Vagina (tissue), 2 donors: ENCODE results near the gene TULP4. TPM values are rescaled to one million over a fixed set of nuclear protein-coding genes. Genes with fewer than 3 reads are reported as not detected.

Experiments
- DNase-seq, 2 donors: peaks; one replicate each; pipeline ENCODE4 v3.0.0-alpha.2; 2017; ENCODE audit errors: extremely low spot score in 2 of 2
- H3K27ac ChIP-seq: fragments of 200-600 bp; sonication (generic); one replicate; pipeline ENCODE4 v1.5.1; 2019
- H3K27me3 ChIP-seq: fragments of 200-600 bp; sonication (generic); one replicate; pipeline ENCODE4 v1.5.1; 2019
- H3K36me3 ChIP-seq, 2 donors: fragments of 200-600 bp; sonication (generic); one replicate each; pipeline ENCODE4 v1.5.1; 2017 to 2019
- H3K4me1 ChIP-seq: fragments of 200-600 bp; sonication (generic); one replicate; pipeline ENCODE4 v1.5.1; 2019
- H3K4me3 ChIP-seq, 2 donors: fragments of 200-600 bp; sonication (generic); 1 replicate in 1 of 2; 2 replicates in 1 of 2; pipeline ENCODE4 v1.5.1; 2016 to 2019
- H3K9me3 ChIP-seq: fragments of 200-600 bp; sonication (generic); one replicate; pipeline ENCODE4 v1.5.1; 2019
- POLR2A ChIP-seq, 2 donors: fragments of 450-650 bp; IDR thresholded peaks; one replicate each; pipeline ENCODE4 v1.6.1; 2017; ENCODE audit warnings: antibody characterized with exemption in 2 of 2, mild to moderate bottlenecking in 2 of 2, moderate library complexity in 2 of 2
- POLR2AphosphoS5 ChIP-seq, 2 donors: sonication (generic); formaldehyde crosslinking; IDR thresholded peaks; one replicate each; pipeline ENCODE4 v1.9.0; 2017; ENCODE audit warnings: antibody characterized with exemption in 2 of 2, mild to moderate bottlenecking in 2 of 2, low read depth in 1 of 2; ENCODE audit not compliant: insufficient read depth in 1 of 2
- intact Hi-C: fragments of 100-400 bp; cut with DNase I; formaldehyde crosslinking; loops from one replicate; pipeline ENCODE4 v1.15.1; 2023
- total RNA-seq: library from RNA; depleted of rRNA; stranded (reverse); fragments of >200 nt; gene quantifications from one replicate; pipeline ENCODE4 v1.2.3, GENCODE V29; 2016
- TF ChIP-seq, protein P1 (sequence below), 3 experiments: fragments of 450-650 bp in 2 of 3; fragments of 200-600 bp in 1 of 3; sonication (generic) in 1 of 3; IDR thresholded peaks; one replicate each; pipeline ENCODE4 v1.5.1; 2017 to 2019; ENCODE audit warnings: antibody characterized with exemption in 3 of 3, mild to moderate bottlenecking in 2 of 3, moderate library complexity in 2 of 3

Gene TULP4
- total RNA-seq, 1 donor from 2014 or later: 79.8 TPM

DNA sequence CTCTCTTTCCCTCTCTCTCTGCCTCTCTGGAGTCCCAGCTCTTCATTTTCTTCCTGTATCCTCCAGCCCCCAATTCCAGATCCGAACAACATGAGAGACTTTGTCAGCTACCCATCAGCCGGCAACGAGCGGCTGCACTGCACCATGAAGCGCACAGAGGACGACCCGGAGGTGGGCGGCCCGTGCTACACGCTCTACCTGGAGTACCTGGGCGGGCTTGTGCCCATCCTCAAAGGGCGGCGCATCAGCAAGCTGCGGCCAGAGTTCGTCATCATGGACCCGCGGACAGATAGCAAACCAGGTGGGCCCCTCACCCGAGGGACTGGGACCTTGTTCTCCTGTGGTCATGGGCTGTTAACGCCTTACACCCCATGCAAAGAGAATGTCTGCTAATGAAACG is 168.7 kb downstream of the TULP4 start:
- Histone ChIP-seq H3K27me3 (no peaks in the 10 kb centered on the region), H3K4me1 (peaks cover 2% of the 10 kb centered on the region), H3K9me3 (no peaks in the 10 kb centered on the region), H3K36me3 (peaks cover 0 to 26% of the 10 kb centered on the region in 2 donors), H3K4me3 (no peak overlapping the region), H3K27ac (no peak overlapping the region)
- DNase-seq: no peak
- TF ChIP-seq POLR2A (IDR thresholded peaks at IDR 0.05): no peak
- TF ChIP-seq POLR2AphosphoS5 (IDR thresholded peaks at IDR 0.05; ENCODE audit: insufficient read depth in 1 of 2, low read depth in 1 of 2): no peak
- TF ChIP-seq, protein P1, sequence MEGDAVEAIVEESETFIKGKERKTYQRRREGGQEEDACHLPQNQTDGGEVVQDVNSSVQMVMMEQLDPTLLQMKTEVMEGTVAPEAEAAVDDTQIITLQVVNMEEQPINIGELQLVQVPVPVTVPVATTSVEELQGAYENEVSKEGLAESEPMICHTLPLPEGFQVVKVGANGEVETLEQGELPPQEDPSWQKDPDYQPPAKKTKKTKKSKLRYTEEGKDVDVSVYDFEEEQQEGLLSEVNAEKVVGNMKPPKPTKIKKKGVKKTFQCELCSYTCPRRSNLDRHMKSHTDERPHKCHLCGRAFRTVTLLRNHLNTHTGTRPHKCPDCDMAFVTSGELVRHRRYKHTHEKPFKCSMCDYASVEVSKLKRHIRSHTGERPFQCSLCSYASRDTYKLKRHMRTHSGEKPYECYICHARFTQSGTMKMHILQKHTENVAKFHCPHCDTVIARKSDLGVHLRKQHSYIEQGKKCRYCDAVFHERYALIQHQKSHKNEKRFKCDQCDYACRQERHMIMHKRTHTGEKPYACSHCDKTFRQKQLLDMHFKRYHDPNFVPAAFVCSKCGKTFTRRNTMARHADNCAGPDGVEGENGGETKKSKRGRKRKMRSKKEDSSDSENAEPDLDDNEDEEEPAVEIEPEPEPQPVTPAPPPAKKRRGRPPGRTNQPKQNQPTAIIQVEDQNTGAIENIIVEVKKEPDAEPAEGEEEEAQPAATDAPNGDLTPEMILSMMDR (IDR thresholded peaks at IDR 0.05): no peak
- intact Hi-C loops: no loop called here

DNA sequence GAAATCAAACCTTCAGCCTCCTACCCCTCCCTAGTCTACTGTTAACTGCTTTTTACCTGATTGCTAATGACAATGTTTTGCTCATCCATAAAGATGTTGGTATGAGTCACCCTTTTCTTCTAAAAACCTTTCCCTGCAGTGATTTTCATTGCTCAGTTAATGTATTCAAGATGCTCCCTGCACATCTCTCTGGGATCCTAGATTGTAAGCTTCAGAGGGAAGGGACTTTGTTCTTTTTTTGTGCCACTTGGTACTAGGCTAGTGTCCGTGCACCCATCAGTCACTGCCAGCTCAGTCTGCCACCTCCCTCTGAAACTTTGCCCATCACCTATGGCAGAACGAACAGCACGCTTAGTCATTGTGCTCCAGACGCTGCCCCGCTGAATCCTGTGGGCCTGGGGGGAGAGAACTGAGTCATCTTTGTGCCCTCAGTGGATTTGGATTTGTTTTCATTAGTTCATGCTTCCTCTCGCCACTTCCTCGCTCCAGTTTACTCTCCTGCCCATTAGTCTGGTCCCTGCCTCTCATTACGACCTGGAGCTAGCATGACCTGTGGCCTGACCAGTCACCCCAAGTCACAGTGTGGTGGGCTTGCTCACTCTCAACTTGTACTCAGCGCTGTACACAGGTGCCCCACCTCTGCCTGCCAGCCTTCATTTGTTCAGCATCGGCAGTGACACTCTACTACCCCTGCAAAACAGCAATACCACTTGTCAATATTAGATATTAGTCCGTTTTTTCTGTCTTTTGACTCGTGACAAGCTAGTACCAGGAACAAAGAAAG is 169.6 kb downstream of the TULP4 start:
- Histone ChIP-seq H3K4me3 (no peak overlapping the region), H3K9me3 (no peaks in the 10 kb centered on the region), H3K4me1 (no peaks in the 10 kb centered on the region), H3K27me3 (no peaks in the 10 kb centered on the region), H3K36me3 (peaks cover 0 to 26% of the 10 kb centered on the region in 2 donors), H3K27ac (no peak overlapping the region)
- DNase-seq: no peak
- TF ChIP-seq, protein P1 (IDR thresholded peaks at IDR 0.05): no peak
- no peak for TF ChIP-seq POLR2A (IDR thresholded peaks at IDR 0.05)
- intact Hi-C loops: no loop called here

DNA sequence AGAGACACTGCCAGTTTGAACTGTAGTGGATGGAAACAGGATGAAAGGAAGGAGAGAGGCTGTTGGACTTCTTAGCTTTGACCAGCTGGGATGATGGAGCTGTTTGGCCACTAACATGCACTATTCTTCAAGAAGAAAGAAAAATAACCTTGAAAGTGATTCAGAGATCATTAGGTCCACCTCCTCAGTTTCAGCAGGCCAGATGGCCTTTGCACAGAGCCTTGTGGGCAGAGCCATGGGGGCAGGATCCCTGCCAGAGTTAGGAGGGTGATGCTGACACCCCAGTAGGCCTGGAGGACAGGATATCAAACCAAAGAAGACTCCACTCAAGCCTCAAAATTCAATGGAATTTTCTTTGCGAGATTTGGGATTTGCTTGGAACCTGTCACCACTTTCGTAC is 173.2 kb downstream of the TULP4 start:
- no peaks in the 10 kb centered on the region for H3K4me1 ChIP-seq
- H3K27me3 ChIP-seq: no peaks in the 10 kb centered on the region
- TF ChIP-seq POLR2A (IDR thresholded peaks at IDR 0.05) (no peak), POLR2AphosphoS5 (IDR thresholded peaks at IDR 0.05; ENCODE audit: insufficient read depth in 1 of 2, low read depth in 1 of 2) (no peak)
- TF ChIP-seq, protein P1 (IDR thresholded peaks at IDR 0.05): no peak
- intact Hi-C loops: no loop called here
- H3K36me3 ChIP-seq: peaks cover 0 to 18% of the 10 kb centered on the region in 2 donors
- no peaks in the 10 kb centered on the region for H3K9me3 ChIP-seq
- no peak overlapping the region for H3K27ac ChIP-seq
- no peak for DNase-seq
- no peak overlapping the region for H3K4me3 ChIP-seq

DNA sequence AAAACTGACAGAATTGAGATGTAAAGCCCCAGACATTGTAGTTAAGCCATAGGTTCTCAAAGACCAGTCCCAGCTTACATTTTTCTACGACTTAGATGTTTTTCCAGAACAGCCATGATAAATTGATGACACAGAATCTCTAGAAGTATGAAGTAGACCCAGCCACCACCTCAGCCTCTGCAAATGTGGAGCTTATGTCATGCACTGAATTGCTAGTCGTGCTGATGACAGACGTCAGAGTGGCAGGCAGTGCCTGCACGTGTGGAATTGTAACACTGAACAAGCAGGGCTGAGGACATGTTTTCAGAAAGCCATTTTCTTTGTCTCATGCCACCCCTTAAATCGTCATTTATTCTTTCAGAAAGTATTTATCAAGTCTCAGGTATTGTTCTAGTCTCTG is 175.2 kb downstream of the TULP4 start:
- TF ChIP-seq POLR2AphosphoS5 (IDR thresholded peaks at IDR 0.05; ENCODE audit: insufficient read depth in 1 of 2, low read depth in 1 of 2) (no peak), POLR2A (IDR thresholded peaks at IDR 0.05) (no peak)
- TF ChIP-seq, protein P1 (IDR thresholded peaks at IDR 0.05): no peak
- Histone ChIP-seq H3K27ac (no peak overlapping the region), H3K4me3 (no peak overlapping the region), H3K36me3 (peaks cover 0 to 6% of the 10 kb centered on the region in 2 donors), H3K4me1 (no peaks in the 10 kb centered on the region), H3K9me3 (no peaks in the 10 kb centered on the region), H3K27me3 (no peaks in the 10 kb centered on the region)
- intact Hi-C loops: no loop called here
- DNase-seq: no peak

DNA sequence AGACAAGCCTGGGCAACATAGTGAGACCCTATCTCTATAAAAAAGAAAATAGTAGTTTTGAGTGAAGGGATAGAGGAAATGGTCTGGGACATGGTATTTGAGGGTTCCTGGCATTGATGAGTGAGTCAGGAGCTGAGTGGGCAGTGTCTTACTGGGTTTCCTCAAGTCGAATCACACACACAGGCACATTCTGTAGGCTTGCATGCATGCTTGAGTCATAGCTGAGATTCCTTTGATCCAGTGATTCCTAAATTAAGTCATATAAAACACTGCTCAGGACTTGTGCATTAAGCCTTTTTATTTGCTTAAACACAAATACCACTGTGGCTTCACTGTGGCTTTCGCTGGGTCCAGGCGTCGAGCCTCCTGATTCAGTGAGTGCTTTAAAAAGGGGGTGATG is 175.8 kb downstream of the TULP4 start:
- no peak overlapping the region for H3K4me3 ChIP-seq
- no peaks in the 10 kb centered on the region for H3K4me1 ChIP-seq
- H3K36me3 ChIP-seq: peaks cover 0 to 2% of the 10 kb centered on the region in 2 donors
- no peak overlapping the region for H3K27ac ChIP-seq
- intact Hi-C loops: no loop called here
- H3K9me3 ChIP-seq: no peaks in the 10 kb centered on the region
- DNase-seq: no peak
- no peaks in the 10 kb centered on the region for H3K27me3 ChIP-seq
- TF ChIP-seq POLR2A (IDR thresholded peaks at IDR 0.05) (no peak), POLR2AphosphoS5 (IDR thresholded peaks at IDR 0.05; ENCODE audit: insufficient read depth in 1 of 2, low read depth in 1 of 2) (no peak)
- TF ChIP-seq, protein P1 (IDR thresholded peaks at IDR 0.05): no peak
